KMS-11 (cell line): ENCODE measurements around the gene PDXK.

Source experiments
- H2AFZ ChIP-seq: fragments of 200-600 bp; sonication (generic); 2 replicates; pipeline ENCODE4 v1.6.1; 2016; ENCODE audit warnings: antibody characterized with exemption, mixed run types, low read depth
- H3K27ac ChIP-seq: fragments of 200-600 bp; sonication (generic); 2 replicates; pipeline ENCODE4 v1.6.1; 2016; ENCODE audit warnings: mild to moderate bottlenecking, mixed run types
- H3K27me3 ChIP-seq: fragments of 200-600 bp; sonication (generic); 2 replicates; pipeline ENCODE4 v1.6.1; 2017; ENCODE audit warnings: mild to moderate bottlenecking, low read depth, mixed run types, moderate library complexity; ENCODE audit not compliant: insufficient read depth
- H3K36me3 ChIP-seq: fragments of 200-600 bp; sonication (generic); 2 replicates; pipeline ENCODE4 v1.6.1; 2017; ENCODE audit warnings: mild to moderate bottlenecking, mixed run types; ENCODE audit not compliant: insufficient read depth
- H3K4me1 ChIP-seq: fragments of 200-600 bp; sonication (generic); 2 replicates; pipeline ENCODE4 v1.6.1; 2016; ENCODE audit warnings: mild to moderate bottlenecking, low read depth, mixed run types; ENCODE audit not compliant: poor library complexity, severe bottlenecking
- H3K4me2 ChIP-seq: fragments of 200-600 bp; sonication (generic); 2 replicates; pipeline ENCODE4 v1.7.0; 2016; ENCODE audit warnings: mild to moderate bottlenecking, mixed run types
- H3K4me3 ChIP-seq: fragments of 200-600 bp; sonication (generic); IDR thresholded peaks from 2 replicates; pipeline ENCODE4 v1.6.1; 2017; ENCODE audit warnings: low read depth, low read length, mixed read lengths; ENCODE audit not compliant: insufficient read depth
- H3K79me2 ChIP-seq: fragments of 200-600 bp; sonication (generic); 2 replicates; pipeline ENCODE4 v1.6.1; 2016; ENCODE audit warnings: low read depth, mixed run types; ENCODE audit not compliant: insufficient read depth
- H3K9ac ChIP-seq: fragments of 200-600 bp; sonication (generic); 2 replicates; pipeline ENCODE4 v1.6.1; 2016; ENCODE audit warnings: mild to moderate bottlenecking, mixed run types
- H4K20me1 ChIP-seq: fragments of 200-600 bp; sonication (generic); 2 replicates; pipeline ENCODE4 v1.6.1; 2016; ENCODE audit warnings: mild to moderate bottlenecking, mixed run types; ENCODE audit not compliant: insufficient read depth
- TF ChIP-seq, protein P1 (sequence below): fragments of 200-600 bp; sonication (generic); conservative IDR thresholded peaks from 2 replicates; pipeline ENCODE4 v1.6.1; 2017; ENCODE audit warnings: low read depth, mild to moderate bottlenecking, antibody characterized with exemption, low read length, moderate library complexity, mixed read lengths

Gene PDXK

DNA sequence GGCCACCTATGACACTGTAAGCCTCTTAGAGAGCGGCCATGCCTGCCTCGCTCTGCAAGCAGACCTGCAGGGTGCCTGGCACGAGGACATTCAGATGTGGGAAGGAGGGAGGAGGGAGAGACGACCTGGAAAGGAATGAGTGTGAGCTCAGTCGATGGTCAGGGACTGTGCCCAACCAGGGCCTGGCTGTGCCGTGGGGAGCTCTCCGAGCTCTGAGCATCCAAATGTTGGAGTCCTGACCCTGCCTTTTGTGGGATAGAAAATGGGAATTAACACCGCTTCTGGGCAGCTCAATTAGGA, 49.9 kb downstream of the PDXK start:
- Histone ChIP-seq H2AFZ (no peak overlapping the region), H3K79me2 (no peaks in the 10 kb centered on the region), H3K9ac (no peak overlapping the region), H3K36me3 (no peaks in the 10 kb centered on the region), H3K27me3 (no peaks in the 10 kb centered on the region), H3K4me2 (no peak overlapping the region), H4K20me1 (no peaks in the 10 kb centered on the region), H3K4me3 (no peak overlapping the region), H3K27ac (no peak overlapping the region), H3K4me1 (no peaks in the 10 kb centered on the region)
- TF ChIP-seq, protein P1, sequence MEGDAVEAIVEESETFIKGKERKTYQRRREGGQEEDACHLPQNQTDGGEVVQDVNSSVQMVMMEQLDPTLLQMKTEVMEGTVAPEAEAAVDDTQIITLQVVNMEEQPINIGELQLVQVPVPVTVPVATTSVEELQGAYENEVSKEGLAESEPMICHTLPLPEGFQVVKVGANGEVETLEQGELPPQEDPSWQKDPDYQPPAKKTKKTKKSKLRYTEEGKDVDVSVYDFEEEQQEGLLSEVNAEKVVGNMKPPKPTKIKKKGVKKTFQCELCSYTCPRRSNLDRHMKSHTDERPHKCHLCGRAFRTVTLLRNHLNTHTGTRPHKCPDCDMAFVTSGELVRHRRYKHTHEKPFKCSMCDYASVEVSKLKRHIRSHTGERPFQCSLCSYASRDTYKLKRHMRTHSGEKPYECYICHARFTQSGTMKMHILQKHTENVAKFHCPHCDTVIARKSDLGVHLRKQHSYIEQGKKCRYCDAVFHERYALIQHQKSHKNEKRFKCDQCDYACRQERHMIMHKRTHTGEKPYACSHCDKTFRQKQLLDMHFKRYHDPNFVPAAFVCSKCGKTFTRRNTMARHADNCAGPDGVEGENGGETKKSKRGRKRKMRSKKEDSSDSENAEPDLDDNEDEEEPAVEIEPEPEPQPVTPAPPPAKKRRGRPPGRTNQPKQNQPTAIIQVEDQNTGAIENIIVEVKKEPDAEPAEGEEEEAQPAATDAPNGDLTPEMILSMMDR: no peak

DNA sequence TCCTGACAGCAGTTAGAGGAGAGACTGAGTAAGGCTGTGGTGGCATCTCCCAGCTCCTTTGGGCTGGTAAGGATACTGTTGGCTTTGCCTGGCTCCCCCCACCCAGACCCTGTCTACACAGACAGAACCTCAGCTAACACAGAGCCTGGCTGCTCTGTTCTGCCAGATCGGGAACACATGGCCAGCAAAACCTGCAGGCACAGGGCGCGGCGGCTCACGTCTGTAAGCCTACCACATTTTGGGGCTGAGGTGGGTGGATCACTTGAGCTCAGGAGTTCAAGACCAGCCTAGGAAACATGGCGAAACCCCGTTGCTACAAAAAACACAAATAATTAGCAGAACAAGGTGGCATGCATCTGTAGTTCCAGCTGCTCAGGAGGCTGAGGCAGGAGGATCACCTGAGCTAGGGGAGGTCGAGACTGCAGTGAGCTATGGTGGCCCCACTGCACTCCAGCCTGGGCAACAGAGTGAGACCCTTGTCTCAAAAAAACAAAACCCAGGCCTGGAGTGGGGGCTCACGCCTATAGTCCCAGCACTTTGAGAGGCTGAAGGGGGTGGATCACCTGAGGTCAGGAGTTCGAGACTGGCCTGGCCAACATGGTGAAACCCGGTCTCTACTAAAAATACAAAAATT, 50.5 kb downstream of the PDXK start:
- H3K9ac ChIP-seq: no peak overlapping the region
- H3K79me2 ChIP-seq: no peaks in the 10 kb centered on the region
- no peaks in the 10 kb centered on the region for H4K20me1 ChIP-seq
- no peak overlapping the region for H3K4me3 ChIP-seq
- no peaks in the 10 kb centered on the region for H3K4me1 ChIP-seq
- H2AFZ ChIP-seq: no peak overlapping the region
- H3K36me3 ChIP-seq: no peaks in the 10 kb centered on the region
- no peak overlapping the region for H3K27ac ChIP-seq
- H3K27me3 ChIP-seq: no peaks in the 10 kb centered on the region
- H3K4me2 ChIP-seq: no peak overlapping the region
- TF ChIP-seq, protein P1: no peak

DNA sequence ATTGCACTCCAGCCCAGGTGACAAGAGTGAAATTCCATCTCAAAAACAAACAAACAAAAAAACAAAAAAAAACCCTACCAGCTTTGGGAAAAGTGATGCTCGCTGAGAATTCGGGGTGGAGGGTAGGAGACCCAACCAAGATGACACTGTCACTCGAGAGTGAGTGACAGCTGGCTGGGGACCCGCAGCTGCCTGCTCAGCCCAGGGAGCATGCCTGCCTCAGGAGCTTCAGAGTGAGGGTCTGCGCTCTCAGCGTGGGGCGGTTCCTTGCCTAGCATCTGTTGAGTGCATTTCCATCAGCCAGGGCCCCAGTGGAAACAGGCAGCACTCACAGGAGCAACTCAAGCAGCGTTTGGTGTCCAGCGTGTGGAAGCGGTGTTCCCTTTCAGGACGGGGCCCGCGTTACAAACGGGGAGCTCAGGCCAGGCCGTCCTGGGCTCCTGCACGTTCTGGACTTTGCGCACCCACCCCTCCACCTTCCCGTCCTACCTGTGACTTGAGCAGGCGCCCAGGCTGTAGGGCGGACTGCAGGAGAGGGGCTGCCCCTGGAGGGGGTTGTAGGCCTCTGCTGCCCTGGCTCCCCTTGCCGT, 51.2 kb downstream of the PDXK start:
- Histone ChIP-seq H3K27me3 (no peaks in the 10 kb centered on the region), H3K27ac (no peak overlapping the region), H3K4me3 (no peak overlapping the region), H3K36me3 (no peaks in the 10 kb centered on the region), H3K79me2 (no peaks in the 10 kb centered on the region), H3K4me2 (no peak overlapping the region), H2AFZ (no peak overlapping the region), H3K9ac (no peak overlapping the region), H3K4me1 (peaks cover 2% of the 10 kb centered on the region), H4K20me1 (no peaks in the 10 kb centered on the region)
- TF ChIP-seq, protein P1: no peak

DNA sequence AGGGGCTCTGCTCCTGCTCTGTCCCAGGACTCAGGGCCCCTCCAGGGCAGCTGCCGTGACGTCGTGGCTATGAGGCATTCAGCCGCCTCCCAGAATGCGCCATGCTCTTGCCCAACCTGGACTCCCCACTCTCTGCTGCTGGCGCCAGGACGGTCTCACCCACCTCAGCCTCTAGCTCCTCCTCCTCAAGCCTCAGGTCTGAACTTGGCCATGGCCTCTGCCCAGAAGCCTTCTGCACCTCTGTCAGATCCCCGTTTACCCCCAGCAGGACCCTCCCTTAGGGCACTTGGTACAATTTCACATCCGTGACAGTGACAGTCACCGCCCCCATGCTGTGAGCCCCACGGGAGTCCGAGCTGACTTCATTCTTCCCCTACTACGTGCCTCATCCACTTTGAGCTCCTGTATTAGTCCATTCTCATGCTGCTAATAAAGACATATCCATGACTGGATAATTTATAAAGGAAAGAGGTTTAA, 52.3 kb downstream of the PDXK start:
- H2AFZ ChIP-seq: no peak overlapping the region
- peaks cover 6% of the 10 kb centered on the region for H3K4me1 ChIP-seq
- no peak overlapping the region for H3K4me2 ChIP-seq
- no peaks in the 10 kb centered on the region for H4K20me1 ChIP-seq
- no peak overlapping the region for H3K9ac ChIP-seq
- H3K27ac ChIP-seq: no peak overlapping the region
- H3K79me2 ChIP-seq: no peaks in the 10 kb centered on the region
- H3K27me3 ChIP-seq: no peaks in the 10 kb centered on the region
- TF ChIP-seq, protein P1: no peak
- H3K4me3 ChIP-seq: no peak overlapping the region
- no peaks in the 10 kb centered on the region for H3K36me3 ChIP-seq
